Measurements from ENCODE around the gene B3GALT5. TPM values are rescaled to one million over a fixed set of nuclear protein-coding genes. Genes with fewer than 3 reads are reported as not detected.

B3GALT5 gene
- total and polyA plus RNA-seq, 7 donors = under 0.01 to 1.0 (median 0.06) TPM; not detected in 2

- no peaks in the 10 kb centered on the region for H3K4me1 ChIP-seq
- no peak overlapping the region for H3K27ac ChIP-seq
- no peak for TF ChIP-seq CTCF (IDR thresholded peaks at IDR 0.05)
- intact Hi-C loops (cut with DNase I) = no loop called here
- H3K9me3 ChIP-seq = no peaks in the 10 kb centered on the region
- H3K36me3 ChIP-seq (ENCODE audit: insufficient read depth in 1 of 2, low read depth in 1 of 2) = no peaks in the 10 kb centered on the region
- peaks cover 0 to 8% (median 2%) of the 10 kb centered on the region in 3 donors for H3K27me3 ChIP-seq (ENCODE audit: insufficient read depth in 3 of 3, low read length in 2 of 3)
- 61 to 63% (median 63%) methylated on average over 3 of the region's 3 CpGs for WGBS, 3 donors
- no peak for DNase-seq
- ATAC-seq = no peak
- no peak overlapping the region for H3K4me3 ChIP-seq
Measured at GRCh38 chr21:39595465-39595864, 17.3 kb upstream of the B3GALT5 start.

- Histone ChIP-seq H3K27me3 (ENCODE audit: insufficient read depth in 3 of 3, low read length in 2 of 3) (peaks cover 2 to 13% (median 3%) of the 10 kb centered on the region in 3 donors), H3K4me1 (no peaks in the 10 kb centered on the region), H3K4me3 (no peak overlapping the region), H3K9me3 (no peaks in the 10 kb centered on the region), H3K27ac (no peak overlapping the region), H3K36me3 (ENCODE audit: insufficient read depth in 1 of 2, low read depth in 1 of 2) (no peaks in the 10 kb centered on the region)
- DNase-seq = no peak
- intact Hi-C loops (cut with DNase I) = no loop called here
- 29 to 40% (median 31%) methylated on average over 7 of the region's 7 CpGs for whole genome bisulfite sequencing, 3 donors
- no peak for TF ChIP-seq CTCF (IDR thresholded peaks at IDR 0.05)
- ATAC-seq = no peak
Measured at GRCh38 chr21:39597595-39597994, 15.1 kb upstream of the B3GALT5 start.

- DNase-seq (no peak), ATAC-seq (no peak)
- WGBS, 3 donors = 81 to 88% (median 85%) methylated on average over 5 of the region's 5 CpGs
- no peaks in the 10 kb centered on the region for H3K36me3 ChIP-seq (ENCODE audit: insufficient read depth in 1 of 2, low read depth in 1 of 2)
- no peak for TF ChIP-seq CTCF (IDR thresholded peaks at IDR 0.05)
- H3K9me3 ChIP-seq = no peaks in the 10 kb centered on the region
- peaks cover 2 to 13% (median 3%) of the 10 kb centered on the region in 3 donors for H3K27me3 ChIP-seq (ENCODE audit: insufficient read depth in 3 of 3, low read length in 2 of 3)
- no peak overlapping the region for H3K27ac ChIP-seq
- no peaks in the 10 kb centered on the region for H3K4me1 ChIP-seq
- no peak overlapping the region for H3K4me3 ChIP-seq
- intact Hi-C loops (cut with DNase I) = no loop called here
Measured at GRCh38 chr21:39599191-39599970, 13.4 kb upstream of the B3GALT5 start.

- Histone ChIP-seq H3K9me3 (no peaks in the 10 kb centered on the region), H3K4me3 (no peak overlapping the region), H3K27ac (no peak overlapping the region), H3K36me3 (ENCODE audit: insufficient read depth in 1 of 2, low read depth in 1 of 2) (no peaks in the 10 kb centered on the region), H3K4me1 (no peaks in the 10 kb centered on the region), H3K27me3 (ENCODE audit: insufficient read depth in 3 of 3, low read length in 2 of 3) (peaks cover 0 to 13% (median 3%) of the 10 kb centered on the region in 3 donors)
- WGBS, 3 donors = 46 to 56% (median 53%) methylated on average over 17 of the region's 17 CpGs
- intact Hi-C loops (cut with DNase I) = no loop called here
- no peak for TF ChIP-seq CTCF (IDR thresholded peaks at IDR 0.05)
- no peak for DNase-seq
- no peak for ATAC-seq
Measured at GRCh38 chr21:39601187-39601928, 11.4 kb upstream of the B3GALT5 start.

Data from psoas muscle (tissue), 8 donors.